GM12875 (cell line): ENCODE measurements around the gene FOS.
"Not testable (repeated sequence)": the region's sequence is repeated elsewhere in the genome, so short reads cannot be mapped to it uniquely, and the experiment has no call there.

Experiments used
- H3K4me3 ChIP-seq: one replicate; pipeline ENCODE4 v1.5.1; 2011; ENCODE audit warnings: low read depth, low read length, control low read depth
- CTCF ChIP-seq: IDR thresholded peaks from 2 replicates; pipeline ENCODE4 v1.5.1; 2011; ENCODE audit warnings: low read depth, mild to moderate bottlenecking, control low read depth, inconsistent platforms, low read length, moderate library complexity, borderline replicate concordance; ENCODE audit not compliant: insufficient read depth

The FOS gene

GRCh38 chr14:75234173-75235115 is 44.2 kb upstream of the FOS start:
- no peak overlapping the region for H3K4me3 ChIP-seq
- no peak for TF ChIP-seq CTCF

- H3K4me3 ChIP-seq = not testable (repeated sequence)
Observed at GRCh38 chr14:75235198-75235597, 43.4 kb upstream of the FOS start.

GRCh38 chr14:75236467-75236866 is 42.2 kb upstream of the FOS start:
- TF ChIP-seq CTCF = no peak

GRCh38 chr14:75236901-75237419 is 41.7 kb upstream of the FOS start:
- H3K4me3 ChIP-seq = no peak overlapping the region
- TF ChIP-seq CTCF = no peak

More at GRCh38 chr14:75236467-75236866, 42.2 kb upstream of the FOS start:
- H3K4me3 ChIP-seq = no peak overlapping the region

- TF ChIP-seq CTCF = no peak
- no peak overlapping the region for H3K4me3 ChIP-seq
Observed at GRCh38 chr14:75238756-75239455, 39.7 kb upstream of the FOS start.

GRCh38 chr14:75240781-75241180 is 37.8 kb upstream of the FOS start:
- TF ChIP-seq CTCF = no peak
- no peak overlapping the region for H3K4me3 ChIP-seq

GRCh38 chr14:75242546-75243273 is 35.9 kb upstream of the FOS start:
- H3K4me3 ChIP-seq = no peak overlapping the region
- TF ChIP-seq CTCF = no peak
